NB4 (cell line): Measurements from ENCODE around the gene DYDC2.

Experiments used
- CTCF ChIP-seq: IDR thresholded peaks from one replicate; pipeline ENCODE4 v1.5.1; 2012; ENCODE audit warnings: low read depth, low read length
- MAX ChIP-seq: IDR thresholded peaks from 2 replicates; pipeline ENCODE4 v1.6.1; 2011; ENCODE audit warnings: low read depth, low read length
- POLR2A ChIP-seq: IDR thresholded peaks from 2 replicates; pipeline ENCODE4 v1.6.1; 2011; ENCODE audit warnings: mild to moderate bottlenecking; ENCODE audit not compliant: insufficient read length; ENCODE audit errors: extremely low read depth

- TF ChIP-seq CTCF (no peak), POLR2A (no peak), MAX (no peak)
Observed at GRCh38 chr10:80390740-80391139, 34.2 kb downstream of the DYDC2 start.
